ENCODE measurements around the gene CASP6. TPM values are rescaled to one million over a fixed set of nuclear protein-coding genes. Genes with fewer than 3 reads are reported as not detected.

The CASP6 gene
- total RNA-seq, 1 donor from 2014 or later, result 15.2 TPM

- no peaks in the 10 kb centered on the region for H3K9me3 ChIP-seq
- ATAC-seq, result peak; percentile 48
These were observed 28.1 kb downstream of the CASP6 start for GRCh38 chr4:109675181-109675580.

GRCh38 chr4:109673303-109673702 lies 29.9 kb downstream of the CASP6 start:
- no peaks in the 10 kb centered on the region for H3K36me3 ChIP-seq
- no peak overlapping the region for H3K27ac ChIP-seq
- no peaks in the 10 kb centered on the region for H3K9me3 ChIP-seq
- H3K4me3 ChIP-seq, result no peak overlapping the region
- no peak for TF ChIP-seq CTCF (IDR thresholded peaks at IDR 0.05)
- intact Hi-C loops (cut with DNase I), result no loop called here
- no peaks in the 10 kb centered on the region for H3K27me3 ChIP-seq
- H3K4me1 ChIP-seq, result no peaks in the 10 kb centered on the region
- DNase-seq, result no peak
- ATAC-seq, result no peak

More at GRCh38 chr4:109675181-109675580, 28.1 kb downstream of the CASP6 start:
- no peak for TF ChIP-seq CTCF (IDR thresholded peaks at IDR 0.05)
- no peak for DNase-seq
- no peaks in the 10 kb centered on the region for H3K4me1 ChIP-seq
- no peak overlapping the region for H3K27ac ChIP-seq
- H3K27me3 ChIP-seq, result no peaks in the 10 kb centered on the region
- H3K36me3 ChIP-seq, result no peaks in the 10 kb centered on the region
- H3K4me3 ChIP-seq, result no peak overlapping the region
- intact Hi-C loops (cut with DNase I), result no loop called here

GRCh38 chr4:109672169-109672930 lies 30.9 kb downstream of the CASP6 start:
- H3K27me3 ChIP-seq, result no peaks in the 10 kb centered on the region
- H3K27ac ChIP-seq, result no peak overlapping the region
- DNase-seq (no peak), ATAC-seq (no peak)
- TF ChIP-seq CTCF (IDR thresholded peaks at IDR 0.05), result no peak
- H3K4me3 ChIP-seq, result no peak overlapping the region
- H3K9me3 ChIP-seq, result no peaks in the 10 kb centered on the region
- intact Hi-C loops (cut with DNase I), result no loop called here
- no peaks in the 10 kb centered on the region for H3K4me1 ChIP-seq
- H3K36me3 ChIP-seq, result no peaks in the 10 kb centered on the region

- DNase-seq, result no peak
These were observed 31.9 kb downstream of the CASP6 start for GRCh38 chr4:109671350-109671749.

GRCh38 chr4:109665783-109666485 lies 37.3 kb downstream of the CASP6 start:
- H3K4me3 ChIP-seq, result no peak overlapping the region
- H3K4me1 ChIP-seq, result no peaks in the 10 kb centered on the region
- no peak overlapping the region for H3K27ac ChIP-seq
- no peak for ATAC-seq
- no peaks in the 10 kb centered on the region for H3K9me3 ChIP-seq
- no peaks in the 10 kb centered on the region for H3K27me3 ChIP-seq
- intact Hi-C loops (cut with DNase I), result no loop called here
- DNase-seq, result no peak
- H3K36me3 ChIP-seq, result no peaks in the 10 kb centered on the region
- no peak for TF ChIP-seq CTCF (IDR thresholded peaks at IDR 0.05)

More at GRCh38 chr4:109671350-109671749, 31.9 kb downstream of the CASP6 start:
- Histone ChIP-seq H3K9me3 (no peaks in the 10 kb centered on the region), H3K36me3 (no peaks in the 10 kb centered on the region), H3K4me3 (no peak overlapping the region), H3K27me3 (no peaks in the 10 kb centered on the region), H3K27ac (no peak overlapping the region), H3K4me1 (no peaks in the 10 kb centered on the region)
- no peak for TF ChIP-seq CTCF (IDR thresholded peaks at IDR 0.05)
- no peak for ATAC-seq
- intact Hi-C loops (cut with DNase I), result no loop called here

Data from upper lobe of right lung (tissue), 1 donor.